Fibroblast of lung (primary cell): ENCODE data around the gene E2F2. TPM values are rescaled to one million over a fixed set of nuclear protein-coding genes. Genes with fewer than 3 reads are reported as not detected.

Source experiments
- DNase-seq, 2 donors: peaks; one replicate each; pipeline versions ENCODE4 v3.0.0 to v3.0.0-alpha.2; 2010; ENCODE audit warnings: low read depth in 2 of 2
- H2AFZ ChIP-seq: 2 replicates; pipeline ENCODE4 v1.5.1; 2012; ENCODE audit warnings: low read length, control low read depth, inconsistent platforms
- H3K27ac ChIP-seq: 2 replicates; pipeline ENCODE4 v1.5.1; 2011; ENCODE audit warnings: low read length, control low read depth; ENCODE audit not compliant: insufficient read depth
- H3K27me3 ChIP-seq: 2 replicates; pipeline ENCODE4 v1.5.1; 2011; ENCODE audit warnings: mild to moderate bottlenecking, low read length; ENCODE audit not compliant: control insufficient read depth, insufficient read depth
- H3K36me3 ChIP-seq: 2 replicates; pipeline ENCODE4 v1.5.1; 2011; ENCODE audit warnings: low read length; ENCODE audit not compliant: control insufficient read depth, insufficient read depth
- H3K4me1 ChIP-seq: 2 replicates; pipeline ENCODE4 v1.5.1; 2011; ENCODE audit warnings: low read length; ENCODE audit not compliant: control insufficient read depth, insufficient read depth; ENCODE audit errors: extremely low read depth
- H3K4me2 ChIP-seq: 2 replicates; pipeline ENCODE4 v1.5.1; 2011; ENCODE audit warnings: low read length, control low read depth; ENCODE audit not compliant: insufficient read depth; ENCODE audit errors: extremely low read depth
- H3K4me3 ChIP-seq, 4 experiments: fragments of 200-600 bp in 1 of 4; sonication (generic) in 1 of 4; replicated peaks in 1 of 4; 2 replicates each; pipeline ENCODE4 v1.5.1; 2011 to 2016; ENCODE audit warnings: low read length in 4 of 4, low read depth in 3 of 4, mild to moderate bottlenecking in 3 of 4, control low read depth in 2 of 4, inconsistent platforms in 1 of 4, mixed read lengths in 1 of 4; ENCODE audit not compliant: insufficient read depth in 1 of 4; ENCODE audit errors: control extremely low read depth in 1 of 4
- H3K79me2 ChIP-seq: 2 replicates; pipeline ENCODE4 v1.5.1; 2012; ENCODE audit warnings: mild to moderate bottlenecking, low read length, inconsistent platforms; ENCODE audit not compliant: control insufficient read depth, insufficient read depth
- H3K9ac ChIP-seq: 2 replicates; pipeline ENCODE4 v1.5.1; 2011; ENCODE audit warnings: mild to moderate bottlenecking, low read length, control low read depth; ENCODE audit not compliant: insufficient read depth
- H3K9me3 ChIP-seq: 2 replicates; pipeline ENCODE4 v1.5.1; 2012; ENCODE audit warnings: low read depth, low read length; ENCODE audit not compliant: control insufficient read depth, insufficient read depth
- H4K20me1 ChIP-seq: 2 replicates; pipeline ENCODE4 v1.5.1; 2011; ENCODE audit warnings: low read length; ENCODE audit not compliant: control insufficient read depth, insufficient read depth; ENCODE audit errors: extremely low read depth
- EZH2 ChIP-seq: IDR thresholded peaks from 2 replicates; pipeline ENCODE4 v1.5.1; 2012; ENCODE audit warnings: low read length, control low read depth, mild to moderate bottlenecking; ENCODE audit errors: missing control alignments
- polyA plus RNA-seq, 2 donors: library from polyadenylated mRNA; depleted of rRNA in 1 of 2; stranded (reverse) in 1 of 2; unstranded in 1 of 2; fragments of >200 nt; gene quantifications; 2 replicates each; pipeline ENCODE4 v1.2.1, GENCODE V29; 2011 to 2012; ENCODE audit warnings: missing spikeins in 1 of 2
- total RNA-seq: library from RNA; depleted of rRNA; stranded (reverse); fragments of >200 nt; gene quantifications from 2 replicates; pipeline ENCODE4 v1.2.1, GENCODE V29; 2014
- TF ChIP-seq, protein P1 (sequence below), 2 donors: IDR thresholded peaks in 1 of 2; conservative IDR thresholded peaks in 1 of 2; 1 replicate in 1 of 2; 2 replicates in 1 of 2; pipeline ENCODE4 v1.5.1; 2011 to 2012; ENCODE audit warnings: low read length in 2 of 2, control low read depth in 1 of 2, inconsistent platforms in 1 of 2, low read depth in 1 of 2, mild to moderate bottlenecking in 1 of 2

E2F2 gene
- total and polyA plus RNA-seq, 2 donors (not counting 1 experiment from before 2014, with no cell fraction given): 0.17 to 0.26 TPM

DNA sequence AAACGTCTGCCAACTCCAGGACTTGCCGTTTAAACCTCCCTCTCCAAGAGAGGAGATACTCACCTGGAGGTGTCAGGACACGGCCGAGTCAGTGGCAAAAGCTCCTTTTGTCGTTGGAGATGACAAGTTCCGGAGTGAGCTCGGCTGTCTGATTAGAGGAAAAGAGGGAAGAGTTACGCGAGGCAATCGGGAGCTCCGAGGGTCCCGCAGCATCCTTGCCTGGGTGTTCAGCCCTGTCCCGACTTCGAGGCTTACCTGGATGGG lies 27.8 kb upstream of the E2F2 start:
- no peak for DNase-seq
- Histone ChIP-seq H3K27ac (peak overlapping the region; percentile 98), H3K4me3 (peak overlapping the region; percentile 76 to 92 (median 84)), H3K4me2 (peak overlapping the region; percentile 87), H3K9ac (peak overlapping the region; percentile 94), H3K4me1 (peaks cover 38% of the 10 kb centered on the region), H3K9me3 (no peaks in the 10 kb centered on the region), H4K20me1 (no peaks in the 10 kb centered on the region), H2AFZ (no peak overlapping the region), H3K79me2 (peaks cover 14% of the 10 kb centered on the region), H3K27me3 (no peaks in the 10 kb centered on the region), H3K36me3 (no peaks in the 10 kb centered on the region)
- no peak for TF ChIP-seq EZH2
- TF ChIP-seq, protein P1, sequence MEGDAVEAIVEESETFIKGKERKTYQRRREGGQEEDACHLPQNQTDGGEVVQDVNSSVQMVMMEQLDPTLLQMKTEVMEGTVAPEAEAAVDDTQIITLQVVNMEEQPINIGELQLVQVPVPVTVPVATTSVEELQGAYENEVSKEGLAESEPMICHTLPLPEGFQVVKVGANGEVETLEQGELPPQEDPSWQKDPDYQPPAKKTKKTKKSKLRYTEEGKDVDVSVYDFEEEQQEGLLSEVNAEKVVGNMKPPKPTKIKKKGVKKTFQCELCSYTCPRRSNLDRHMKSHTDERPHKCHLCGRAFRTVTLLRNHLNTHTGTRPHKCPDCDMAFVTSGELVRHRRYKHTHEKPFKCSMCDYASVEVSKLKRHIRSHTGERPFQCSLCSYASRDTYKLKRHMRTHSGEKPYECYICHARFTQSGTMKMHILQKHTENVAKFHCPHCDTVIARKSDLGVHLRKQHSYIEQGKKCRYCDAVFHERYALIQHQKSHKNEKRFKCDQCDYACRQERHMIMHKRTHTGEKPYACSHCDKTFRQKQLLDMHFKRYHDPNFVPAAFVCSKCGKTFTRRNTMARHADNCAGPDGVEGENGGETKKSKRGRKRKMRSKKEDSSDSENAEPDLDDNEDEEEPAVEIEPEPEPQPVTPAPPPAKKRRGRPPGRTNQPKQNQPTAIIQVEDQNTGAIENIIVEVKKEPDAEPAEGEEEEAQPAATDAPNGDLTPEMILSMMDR (conservative IDR thresholded peaks at IDR 0.05 in 1 of 2, IDR thresholded peaks at IDR 0.05 in 1 of 2; ENCODE audit: low read depth in 1 of 2, low read length in 2 of 2): no peak

DNA sequence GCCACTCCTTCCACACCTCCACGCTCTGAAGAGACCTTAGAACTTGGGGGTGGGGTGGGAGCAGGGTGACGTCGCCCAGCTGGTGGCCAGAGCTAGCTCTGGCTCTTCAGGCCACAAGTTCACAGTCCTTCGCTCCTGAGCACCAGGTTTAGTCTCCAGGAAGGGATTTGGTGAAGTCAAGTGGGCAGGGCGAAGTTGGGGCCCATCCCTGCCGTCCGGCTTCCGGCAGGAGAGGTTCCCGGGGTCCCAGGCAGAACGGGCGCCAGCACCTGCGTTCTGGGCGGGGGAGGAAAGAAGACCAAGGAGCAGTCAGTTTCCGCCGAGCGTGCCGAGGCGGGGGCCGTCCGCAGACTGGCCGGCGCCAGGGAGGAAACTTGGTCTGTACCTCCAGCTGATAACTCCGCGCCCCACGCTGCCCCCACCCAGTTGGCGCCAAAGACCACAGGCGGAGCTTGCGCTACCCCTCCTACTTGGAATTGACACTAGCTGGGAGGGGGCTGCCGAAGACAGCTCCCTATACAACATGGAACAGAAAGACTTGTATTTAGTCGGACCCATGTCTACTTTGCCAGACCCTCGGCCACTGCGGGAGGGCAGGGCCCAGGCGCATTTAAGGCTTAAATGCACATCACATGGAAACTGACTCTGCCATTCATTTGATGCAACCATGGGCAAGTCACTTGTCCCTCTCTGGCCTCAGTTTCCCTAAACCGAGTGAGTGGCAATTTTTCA lies 27.3 kb upstream of the E2F2 start:
- peak overlapping the region; percentile 87 for H3K4me2 ChIP-seq
- no peaks in the 10 kb centered on the region for H3K9me3 ChIP-seq
- peak overlapping the region; percentile 76 to 92 (median 84) for H3K4me3 ChIP-seq
- H3K36me3 ChIP-seq: no peaks in the 10 kb centered on the region
- peak overlapping the region; percentile 94 for H3K9ac ChIP-seq
- TF ChIP-seq EZH2: no peak
- TF ChIP-seq, protein P1 (conservative IDR thresholded peaks at IDR 0.05 in 1 of 2, IDR thresholded peaks at IDR 0.05 in 1 of 2; ENCODE audit: low read depth in 1 of 2, low read length in 2 of 2): no peak
- H3K79me2 ChIP-seq: peaks cover 14% of the 10 kb centered on the region
- H3K27ac ChIP-seq: peak overlapping the region; percentile 98
- H2AFZ ChIP-seq: no peak overlapping the region
- peak in 1 of 2 donors; percentile 61 for DNase-seq
- H3K27me3 ChIP-seq: no peaks in the 10 kb centered on the region
- no peaks in the 10 kb centered on the region for H4K20me1 ChIP-seq
- H3K4me1 ChIP-seq: peaks cover 38% of the 10 kb centered on the region

DNA sequence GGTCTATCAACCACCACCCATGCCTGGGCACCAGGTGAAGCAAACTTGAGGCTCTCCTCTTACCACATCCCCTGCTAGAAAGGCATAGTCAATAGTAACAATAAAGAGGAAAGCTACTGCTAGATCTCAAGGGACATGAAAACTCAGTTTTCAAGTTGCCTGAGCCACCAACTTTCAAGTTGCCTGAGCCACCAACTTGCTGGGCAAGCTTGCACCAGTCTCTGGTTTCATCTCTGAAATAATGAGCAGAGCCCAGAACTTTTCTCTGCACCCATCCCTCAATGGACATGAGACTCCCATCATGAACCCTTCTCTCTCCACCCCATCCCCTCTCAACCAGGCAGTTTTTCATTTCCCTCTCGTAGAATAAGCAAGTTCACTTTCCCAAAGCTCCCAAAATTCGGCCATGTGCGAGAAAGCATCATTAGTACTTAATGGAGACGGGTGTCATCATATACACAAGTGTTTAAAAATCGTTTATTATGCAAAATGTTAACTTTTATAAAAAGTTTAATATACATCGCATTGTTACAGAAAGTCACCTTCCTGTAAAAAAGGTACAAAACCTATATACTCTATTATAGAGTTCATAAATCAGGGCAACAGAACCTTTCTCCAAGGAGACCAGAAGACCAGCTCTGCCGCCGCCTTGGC lies 26.6 kb upstream of the E2F2 start:
- no peaks in the 10 kb centered on the region for H4K20me1 ChIP-seq
- peak overlapping the region; percentile 94 for H3K9ac ChIP-seq
- H3K27ac ChIP-seq: peak overlapping the region; percentile 98
- peak overlapping the region; percentile 87 for H3K4me2 ChIP-seq
- DNase-seq: no peak
- no peaks in the 10 kb centered on the region for H3K9me3 ChIP-seq
- peaks cover 14% of the 10 kb centered on the region for H3K79me2 ChIP-seq
- no peak overlapping the region for H2AFZ ChIP-seq
- H3K27me3 ChIP-seq: no peaks in the 10 kb centered on the region
- no peaks in the 10 kb centered on the region for H3K36me3 ChIP-seq
- TF ChIP-seq, protein P1 (conservative IDR thresholded peaks at IDR 0.05 in 1 of 2, IDR thresholded peaks at IDR 0.05 in 1 of 2; ENCODE audit: low read depth in 1 of 2, low read length in 2 of 2): no peak
- no peak for TF ChIP-seq EZH2
- H3K4me3 ChIP-seq: peak overlapping the region; percentile 76 to 92 (median 84)
- peaks cover 38% of the 10 kb centered on the region for H3K4me1 ChIP-seq
